IMR-90 (cell line): Measurements from ENCODE around the gene CRTC1.

Experiments used
- BHLHE40 ChIP-seq: fragments of 150-350 bp; IDR thresholded peaks from 2 replicates; pipeline ENCODE4 v1.6.1; 2016; ENCODE audit warnings: mild to moderate bottlenecking, low read depth, low read length
- CEBPB ChIP-seq: IDR thresholded peaks from 2 replicates; pipeline ENCODE4 v1.6.1; 2012; ENCODE audit warnings: low read depth, low read length, improper control_type of control experiment
- CHD1 ChIP-seq: IDR thresholded peaks from 2 replicates; pipeline ENCODE4 v1.6.1; 2012; ENCODE audit warnings: low read depth, low read length, improper control_type of control experiment
- CTCF ChIP-seq: conservative IDR thresholded peaks from 2 replicates; pipeline ENCODE4 v1.5.1; 2012; ENCODE audit warnings: mild to moderate bottlenecking, low read depth, low read length, improper control_type of control experiment
- MXI1 ChIP-seq: IDR thresholded peaks from 2 replicates; pipeline ENCODE4 v1.6.1; 2012; ENCODE audit warnings: low read depth, mild to moderate bottlenecking, low read length, moderate library complexity, borderline replicate concordance
- NFE2L2 ChIP-seq: fragments of 150-350 bp; IDR thresholded peaks from 2 replicates; pipeline ENCODE4 v1.6.1; 2016; ENCODE audit warnings: low read depth, mild to moderate bottlenecking, low read length
- POLR2A ChIP-seq: IDR thresholded peaks from 2 replicates; pipeline ENCODE4 v1.6.1; 2012; ENCODE audit warnings: mild to moderate bottlenecking, low read depth, low read length
- RFX5 ChIP-seq: IDR thresholded peaks from 2 replicates; pipeline ENCODE4 v1.8.0; 2012; ENCODE audit warnings: low read depth, mild to moderate bottlenecking, low read length, moderate library complexity
- SMC3 ChIP-seq: fragments of 150-350 bp; IDR thresholded peaks from 2 replicates; pipeline ENCODE4 v1.6.1; 2016; ENCODE audit warnings: low read depth, mild to moderate bottlenecking, antibody characterized with exemption, low read length, moderate library complexity
- USF2 ChIP-seq: fragments of 150-350 bp; IDR thresholded peaks from 2 replicates; pipeline ENCODE4 v1.6.1; 2017; ENCODE audit warnings: mild to moderate bottlenecking, antibody characterized with exemption, low read length, low read depth

DNA sequence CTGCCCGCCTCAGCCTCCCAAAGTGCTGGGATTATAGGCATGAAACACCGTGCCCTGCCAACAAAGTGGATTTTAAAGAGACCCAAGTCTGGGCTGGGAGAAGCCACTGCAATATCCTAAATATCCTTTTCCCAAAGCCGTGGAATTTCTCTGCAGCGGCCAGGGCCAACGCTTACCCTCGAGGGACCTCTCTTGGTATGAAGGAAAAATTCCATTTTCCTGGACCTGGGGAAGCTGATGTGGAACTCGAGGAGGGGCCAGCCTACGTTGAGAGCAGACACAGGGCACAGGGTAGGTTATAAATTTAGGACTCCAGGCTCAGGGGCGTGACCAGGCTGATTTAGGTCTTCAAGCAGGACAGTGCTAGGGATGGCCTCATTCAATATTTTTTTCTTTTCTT is 130.6 kb downstream of the CRTC1 start:
- TF ChIP-seq CTCF (peak; percentile 30; the same call in 1 of the 2 replicates), CEBPB (no peak), NFE2L2 (no peak), POLR2A (no peak), BHLHE40 (no peak), MXI1 (no peak), CHD1 (no peak), RFX5 (no peak), SMC3 (no peak), USF2 (no peak)
